GM18909 (cell line): Measurements from ENCODE around the gene KRT14.
"Not testable (repeated sequence)": the region's sequence is repeated elsewhere in the genome, so short reads cannot be mapped to it uniquely, and the experiment has no call there.

ENCODE experiments used
- ATAC-seq: cut with Tn5 transposase; IDR thresholded peaks from one replicate; pipeline ENCODE4 v1.9.1; 2021; ENCODE audit warnings: mild to moderate bottlenecking; ENCODE audit not compliant: unreplicated experiment, poor library complexity

The KRT14 gene

GRCh38 chr17:41623184-41623861, 36.6 kb upstream of the KRT14 start:
- not testable (repeated sequence) for ATAC-seq

GRCh38 chr17:41622340-41623183, 35.9 kb upstream of the KRT14 start:
- ATAC-seq, result not testable (repeated sequence)

GRCh38 chr17:41621916-41622315, 35.2 kb upstream of the KRT14 start:
- no peak for ATAC-seq

- ATAC-seq, result not testable (repeated sequence)
Observed at GRCh38 chr17:41621435-41621817, 34.7 kb upstream of the KRT14 start.

GRCh38 chr17:41620583-41621434, 34.1 kb upstream of the KRT14 start:
- ATAC-seq, result no peak

- ATAC-seq, result not testable (repeated sequence)
Observed at GRCh38 chr17:41619927-41620582, 33.4 kb upstream of the KRT14 start.

GRCh38 chr17:41619036-41619926, 32.6 kb upstream of the KRT14 start:
- ATAC-seq, result no peak

- no peak for ATAC-seq
Observed at GRCh38 chr17:41618341-41619035, 31.8 kb upstream of the KRT14 start.

GRCh38 chr17:41617698-41618097, 31.0 kb upstream of the KRT14 start:
- ATAC-seq, result no peak

GRCh38 chr17:41617136-41617535, 30.4 kb upstream of the KRT14 start:
- no peak for ATAC-seq

GRCh38 chr17:41616486-41616885, 29.8 kb upstream of the KRT14 start:
- ATAC-seq, result not testable (repeated sequence)

GRCh38 chr17:41615454-41615853, 28.8 kb upstream of the KRT14 start:
- no peak for ATAC-seq

GRCh38 chr17:41614767-41615166, 28.1 kb upstream of the KRT14 start:
- ATAC-seq, result not testable (repeated sequence)

GRCh38 chr17:41614098-41614497, 27.4 kb upstream of the KRT14 start:
- ATAC-seq, result no peak

- ATAC-seq, result no peak
Observed at GRCh38 chr17:41613277-41614082, 26.8 kb upstream of the KRT14 start.

GRCh38 chr17:41612376-41613160, 25.9 kb upstream of the KRT14 start, which contains the start of gene KRT16:
Gene KRT16, minus strand, starts transcription at chr17:41612767. Its CDS starts 79 bp downstream, at chr17:41612688.
- not testable (repeated sequence) for ATAC-seq
